COR-L47 (cell line): ENCODE measurements around the gene BAIAP3.

Source experiments
- DNase-seq: peaks from one replicate; lab custom pipeline; 2025; lab: John Stamatoyannopoulos, UW

BAIAP3 gene

DNA sequence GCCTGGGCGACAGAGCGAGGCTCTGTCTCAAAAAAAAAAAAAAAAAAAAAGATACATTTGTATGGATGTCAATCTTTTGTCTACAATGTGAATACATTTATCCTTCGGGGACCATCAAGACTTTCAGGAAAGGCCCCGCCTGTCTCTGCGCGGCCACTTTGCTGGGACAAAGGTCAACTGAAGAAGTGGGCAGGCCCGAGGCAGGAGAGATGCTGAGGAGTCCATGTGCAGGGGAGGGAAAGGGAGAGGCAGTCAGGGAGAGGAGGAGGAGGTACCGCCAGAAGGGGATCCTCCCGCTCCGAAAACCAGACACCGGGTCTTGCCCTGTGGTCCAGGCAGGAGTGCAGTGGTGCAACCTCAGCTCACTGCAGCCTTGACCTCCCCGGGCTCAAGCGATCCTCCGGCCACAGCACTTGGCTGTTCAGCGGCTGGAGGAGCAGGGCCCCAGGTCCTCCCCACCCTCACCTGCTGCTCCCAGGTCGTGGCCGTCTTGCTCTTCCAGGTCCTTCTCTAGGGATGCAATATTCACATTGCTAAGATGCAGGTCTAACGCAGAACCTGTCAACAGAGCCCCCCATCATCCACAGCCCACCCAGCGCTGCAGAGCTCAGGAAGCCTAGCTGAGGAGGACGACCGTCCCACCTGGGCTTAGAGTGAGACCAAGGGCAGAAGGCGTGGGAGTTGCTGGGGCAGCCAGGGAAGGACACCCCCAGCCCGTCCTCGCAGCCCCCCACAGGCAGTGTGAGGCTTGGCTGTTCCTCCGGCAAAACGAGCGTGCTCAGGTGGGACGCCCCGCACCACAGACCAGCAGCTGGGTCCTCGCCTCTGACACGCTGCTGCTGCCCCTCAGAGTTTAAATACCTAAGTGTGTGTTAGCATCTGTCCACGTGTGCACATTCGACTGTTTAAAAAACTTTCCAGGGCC, 37.9 kb downstream of the BAIAP3 start:
- DNase-seq = no peak

- no peak for DNase-seq
Observed at GRCh38 chr16:1372292-1372950, 39.0 kb downstream of the BAIAP3 start.

GRCh38 chr16:1374418-1375297, 41.2 kb downstream of the BAIAP3 start:
- DNase-seq = no peak

DNA sequence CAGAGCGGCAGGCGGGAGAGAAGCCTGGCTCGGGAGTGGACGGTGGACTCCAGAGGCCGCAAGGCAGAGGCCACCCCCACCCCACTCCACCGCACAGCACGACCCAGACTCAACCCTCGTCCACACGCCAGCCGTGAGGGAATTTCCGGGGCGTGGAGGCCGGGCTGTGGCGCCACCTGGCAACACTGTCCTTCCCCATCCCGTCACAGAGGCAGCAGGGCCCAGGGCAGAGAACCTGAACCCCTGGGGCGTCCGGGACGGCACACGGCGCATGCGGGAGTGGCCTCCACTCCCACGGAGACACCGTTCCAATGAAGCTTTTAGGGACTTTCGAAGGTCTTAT, 41.8 kb downstream of the BAIAP3 start:
- DNase-seq = no peak

DNA sequence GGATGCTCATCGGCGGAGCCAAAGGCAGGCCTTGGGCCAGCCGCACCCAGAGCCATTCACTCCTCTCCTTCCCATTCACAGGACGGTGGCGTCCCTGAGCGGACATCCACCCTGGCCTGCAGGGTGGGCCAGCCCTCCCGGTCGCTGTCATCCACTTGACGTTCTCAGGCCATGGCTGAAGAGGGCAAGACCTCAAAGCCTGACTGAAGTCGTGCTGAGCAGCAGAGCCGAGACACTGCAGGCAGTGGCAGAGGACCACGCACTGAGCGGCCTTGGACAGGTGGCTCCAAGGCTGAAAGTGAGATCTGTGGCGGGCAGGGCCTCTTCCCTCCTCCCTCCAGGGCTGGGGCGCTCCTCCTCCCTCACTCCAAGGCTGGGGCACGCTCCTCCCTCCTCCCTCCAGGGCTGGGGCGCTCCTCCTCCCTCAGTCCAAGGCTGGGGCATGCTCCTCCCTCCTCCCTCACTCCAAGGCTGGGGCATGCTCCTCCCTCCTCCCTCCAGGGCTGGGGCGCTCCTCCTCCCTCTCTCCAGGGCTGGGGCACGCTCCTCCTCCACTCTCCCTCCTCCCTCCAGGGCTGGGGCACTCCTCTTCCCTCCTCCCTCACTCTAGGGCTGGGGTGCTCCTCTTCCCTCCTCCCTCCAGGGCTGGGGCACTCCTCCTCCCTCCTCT, 42.4 kb downstream of the BAIAP3 start:
- DNase-seq = no peak

GRCh38 chr16:1377406-1378010, 44.1 kb downstream of the BAIAP3 start:
- no peak for DNase-seq

DNA sequence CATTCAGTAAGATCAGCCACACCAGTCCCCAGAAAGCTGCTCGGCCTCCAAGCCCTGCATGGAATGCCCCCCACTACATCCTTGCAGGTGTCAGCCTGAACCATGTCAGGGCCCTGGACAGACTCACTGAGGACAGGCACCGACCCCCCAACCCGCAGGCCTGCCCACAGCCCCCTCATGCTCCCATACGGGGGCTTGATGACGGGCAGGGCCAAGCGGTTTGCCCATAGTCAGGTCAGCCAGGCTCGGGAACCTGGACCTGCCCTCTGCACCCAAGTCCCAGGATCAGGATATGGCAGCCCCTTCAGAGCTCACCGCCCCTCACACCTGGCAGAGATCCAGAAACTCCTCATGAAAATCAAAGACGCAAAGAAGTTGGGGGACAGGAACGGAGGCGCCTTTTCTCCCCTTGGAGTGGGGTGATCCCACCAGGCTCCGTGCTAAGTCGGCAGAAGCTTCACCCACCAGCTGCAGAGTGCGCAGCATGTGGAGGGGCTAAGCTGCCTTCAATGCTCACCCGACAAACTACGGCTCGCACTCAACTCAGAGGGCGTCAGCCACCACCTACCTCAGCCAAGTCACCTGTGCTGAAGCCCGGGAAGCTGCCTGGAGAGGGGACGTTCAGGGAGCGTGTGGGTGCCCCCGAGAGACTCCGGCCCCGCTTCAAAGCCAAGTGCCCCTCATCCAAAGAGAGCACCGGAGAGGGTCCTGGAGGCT, 44.8 kb downstream of the BAIAP3 start:
- no peak for DNase-seq

DNA sequence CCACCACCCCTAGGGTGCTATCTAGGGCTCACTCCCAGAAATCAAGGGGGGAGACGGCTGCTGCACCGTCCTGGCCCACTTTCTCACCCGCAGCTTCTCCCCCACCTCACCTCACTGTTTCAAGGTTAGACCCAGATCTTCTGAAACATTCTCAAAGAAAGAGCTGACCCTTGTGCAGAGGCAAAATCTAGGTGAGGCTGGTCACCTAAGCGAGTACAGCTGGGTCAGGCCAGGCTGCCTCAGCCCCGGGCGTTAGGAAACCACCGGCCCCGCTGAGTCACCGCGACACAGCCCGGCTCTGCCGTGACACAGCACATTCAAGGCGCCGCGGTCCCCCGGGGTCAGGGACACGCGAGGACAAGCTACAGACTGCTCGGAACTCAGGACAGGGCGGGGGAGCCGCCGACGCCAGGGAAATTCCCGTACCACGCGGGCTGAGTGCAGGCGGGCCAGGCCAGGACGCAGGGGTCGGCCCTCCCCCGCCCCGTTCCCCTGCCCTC, 45.4 kb downstream of the BAIAP3 start:
- peak; percentile 18 for DNase-seq

DNA sequence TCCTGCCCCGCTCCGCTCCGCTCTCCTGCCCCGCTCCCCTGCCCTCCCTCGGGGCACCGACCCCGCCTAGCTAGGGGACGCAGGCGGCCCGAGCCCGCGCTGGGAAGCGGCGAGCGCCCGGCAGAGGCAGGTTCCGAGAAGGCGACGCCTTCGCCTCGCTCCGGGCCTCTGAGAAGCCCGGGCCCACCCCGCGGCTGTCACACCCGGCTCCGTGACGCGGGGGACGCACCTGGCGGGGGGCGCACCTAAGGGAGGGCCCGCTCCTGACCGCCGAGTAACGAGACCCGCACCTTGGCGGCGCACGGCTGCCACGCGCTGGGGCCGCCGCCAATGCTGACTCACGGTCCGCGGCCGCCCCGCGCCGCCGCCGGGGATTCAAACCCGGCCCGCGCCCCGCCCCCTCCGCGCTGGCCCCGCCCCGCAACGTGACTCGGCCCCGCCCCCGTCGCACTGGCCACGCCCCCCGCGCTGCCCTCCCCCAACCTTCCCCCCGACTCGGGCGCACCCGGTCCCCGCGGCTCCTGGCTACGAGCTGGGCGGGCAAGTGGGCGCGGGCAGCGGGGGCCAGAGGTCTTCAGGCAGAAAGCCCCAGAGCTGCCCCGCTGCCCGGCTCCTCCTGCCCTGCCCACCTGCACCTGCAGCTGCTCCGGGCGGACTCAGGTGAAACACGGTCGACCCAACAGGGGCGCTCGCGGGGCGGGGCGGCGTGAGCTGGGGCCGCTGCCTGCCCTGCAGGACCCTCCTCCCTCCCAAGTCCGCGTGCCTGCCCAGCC, 46.0 kb downstream of the BAIAP3 start:
- peak; percentile 65 for DNase-seq

GRCh38 chr16:1380195-1380594, 46.8 kb downstream of the BAIAP3 start:
- DNase-seq = no peak

DNA sequence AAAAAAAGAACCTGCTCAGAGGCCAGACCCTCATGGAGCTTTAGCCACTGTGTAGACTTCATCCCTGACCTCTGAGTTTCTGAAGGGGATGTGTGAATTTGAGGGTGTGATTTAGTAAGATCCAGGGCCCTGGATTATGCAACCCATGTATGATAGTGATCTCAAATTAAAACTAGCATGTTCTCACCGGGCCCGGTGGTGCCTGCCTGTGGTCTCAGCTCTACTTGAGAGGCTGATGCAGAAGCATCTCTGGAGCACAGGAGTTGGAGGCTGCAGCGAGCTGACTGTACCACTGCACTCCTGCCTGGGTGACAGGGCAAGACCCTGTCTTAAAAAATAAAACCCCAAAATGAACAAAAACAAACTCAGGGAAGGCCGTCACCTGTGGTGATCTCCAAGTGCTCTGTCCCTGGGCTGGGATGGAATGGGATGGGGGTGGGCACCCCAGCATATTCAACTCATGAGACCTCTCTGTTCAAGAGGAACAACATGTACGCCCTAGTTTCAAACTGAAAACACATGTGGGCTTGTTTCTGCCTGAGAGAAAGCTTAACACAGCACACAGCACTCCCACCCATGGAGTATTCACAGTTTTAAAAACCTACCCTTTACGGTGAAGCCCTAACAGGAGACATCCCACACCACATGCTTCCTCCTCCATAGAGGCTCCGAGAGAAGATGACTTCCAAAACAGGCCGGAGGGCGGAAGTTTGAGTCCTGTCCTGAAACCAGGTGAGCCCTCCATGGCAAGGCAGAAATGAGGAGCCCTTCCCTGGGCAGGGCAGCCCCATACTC, 48.4 kb downstream of the BAIAP3 start:
- DNase-seq = no peak

GRCh38 chr16:1383556-1383955, 50.1 kb downstream of the BAIAP3 start:
- no peak for DNase-seq

DNA sequence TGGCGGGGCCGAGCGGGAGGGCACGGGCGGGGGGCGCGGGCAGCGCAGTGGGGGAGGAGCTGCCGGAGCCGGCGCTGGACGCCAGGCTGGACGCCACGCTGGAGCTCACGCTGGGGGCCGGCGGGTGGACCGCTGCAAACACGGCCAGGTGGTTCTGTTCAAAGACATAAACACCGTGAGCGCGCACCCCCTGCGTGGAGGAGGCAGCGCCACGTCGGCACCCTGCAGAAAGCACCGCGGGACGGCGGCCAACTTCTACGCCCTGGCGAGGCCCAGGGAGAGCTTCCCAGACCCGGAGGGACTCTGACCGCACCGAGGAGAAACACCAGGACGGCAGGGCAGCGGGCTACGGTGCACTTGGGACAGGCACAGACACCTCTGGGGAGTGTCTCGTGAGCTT, 51.8 kb downstream of the BAIAP3 start:
- peak; percentile 92 for DNase-seq

GRCh38 chr16:1387331-1387730, 53.9 kb downstream of the BAIAP3 start:
- no peak for DNase-seq

DNA sequence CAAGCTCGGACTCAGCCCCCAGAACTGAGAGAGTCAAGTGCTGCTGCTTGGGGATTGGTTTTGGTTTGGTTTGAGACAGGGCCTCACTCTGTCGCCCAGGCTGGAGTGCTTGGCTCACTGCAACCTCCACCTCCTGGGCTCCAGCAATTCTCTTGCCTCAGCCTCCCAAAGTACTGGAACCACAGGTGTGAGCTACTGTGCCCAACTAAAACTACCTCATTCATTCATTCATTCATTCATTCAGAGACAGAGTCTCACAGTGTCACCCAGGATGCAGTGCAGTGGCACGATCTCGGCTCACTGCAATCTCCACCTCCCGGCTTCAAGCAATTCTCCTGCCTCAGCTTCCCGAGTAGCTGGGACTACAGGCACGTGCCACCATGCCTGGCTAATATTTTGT, 56.3 kb downstream of the BAIAP3 start:
- DNase-seq = no peak

GRCh38 chr16:1390239-1390779, 56.9 kb downstream of the BAIAP3 start:
- DNase-seq = no peak

GRCh38 chr16:1392826-1393225, 59.4 kb downstream of the BAIAP3 start:
- no peak for DNase-seq

GRCh38 chr16:1393613-1394176, 60.2 kb downstream of the BAIAP3 start:
- DNase-seq = no peak
